WTC11 (cell line): ENCODE data around the gene AGR3.

Experiments
- ARID4B ChIP-seq: sonication (generic); formaldehyde crosslinking; IDR thresholded peaks from 2 replicates; pipeline ENCODE4 v1.8.0; 2023; ENCODE audit warnings: missing genetic modification reagents, mild to moderate bottlenecking, borderline replicate concordance
- CBFB ChIP-seq: sonication (generic); formaldehyde crosslinking; IDR thresholded peaks from 2 replicates; pipeline ENCODE4 v1.8.1; 2022; ENCODE audit warnings: mild to moderate bottlenecking, low read depth, missing genetic modification reagents
- CTCF ChIP-seq: fragments of 200-600 bp; IDR thresholded peaks from 2 replicates; pipeline ENCODE4 v1.8.0; 2022; ENCODE audit warnings: antibody characterized with exemption
- FOXK1 ChIP-seq: sonication (generic); formaldehyde crosslinking; IDR thresholded peaks from 2 replicates; pipeline ENCODE4 v1.8.0; 2022; ENCODE audit warnings: mild to moderate bottlenecking, moderate library complexity, missing genetic modification reagents
- MLX ChIP-seq: sonication (generic); formaldehyde crosslinking; IDR thresholded peaks from 2 replicates; pipeline ENCODE4 v1.8.1; 2023; ENCODE audit warnings: mild to moderate bottlenecking, missing genetic modification reagents, moderate library complexity
- NR1H2 ChIP-seq: sonication (generic); formaldehyde crosslinking; IDR thresholded peaks from 2 replicates; pipeline ENCODE4 v1.9.0; 2021; ENCODE audit warnings: mild to moderate bottlenecking, moderate library complexity, missing genetic modification reagents
- OVOL2 ChIP-seq: fragments of 250-450 bp; sonication (Bioruptor Pico); IDR thresholded peaks from 2 replicates; pipeline ENCODE4 v1.9.0; 2021; ENCODE audit warnings: mild to moderate bottlenecking, borderline replicate concordance
- PRDM15 ChIP-seq: sonication (generic); formaldehyde crosslinking; IDR thresholded peaks from 2 replicates; pipeline ENCODE4 v1.8.0; 2022; ENCODE audit warnings: missing genetic modification reagents
- RELA ChIP-seq: sonication (generic); formaldehyde crosslinking; IDR thresholded peaks from 2 replicates; pipeline ENCODE4 v1.8.1; 2022; ENCODE audit warnings: missing genetic modification reagents, mild to moderate bottlenecking, borderline replicate concordance
- TP53 ChIP-seq: sonication (generic); formaldehyde crosslinking; IDR thresholded peaks from 2 replicates; pipeline ENCODE4 v1.8.1; 2023; ENCODE audit warnings: mild to moderate bottlenecking, missing genetic modification reagents
- USF1 ChIP-seq: sonication (generic); formaldehyde crosslinking; IDR thresholded peaks from 2 replicates; pipeline ENCODE4 v1.8.0; 2022; ENCODE audit warnings: mild to moderate bottlenecking, missing genetic modification reagents
- TF ChIP-seq, protein P1 (sequence below): sonication (generic); formaldehyde crosslinking; IDR thresholded peaks from 2 replicates; pipeline ENCODE4 v1.8.0; 2022; ENCODE audit warnings: mild to moderate bottlenecking, missing genetic modification reagents

DNA sequence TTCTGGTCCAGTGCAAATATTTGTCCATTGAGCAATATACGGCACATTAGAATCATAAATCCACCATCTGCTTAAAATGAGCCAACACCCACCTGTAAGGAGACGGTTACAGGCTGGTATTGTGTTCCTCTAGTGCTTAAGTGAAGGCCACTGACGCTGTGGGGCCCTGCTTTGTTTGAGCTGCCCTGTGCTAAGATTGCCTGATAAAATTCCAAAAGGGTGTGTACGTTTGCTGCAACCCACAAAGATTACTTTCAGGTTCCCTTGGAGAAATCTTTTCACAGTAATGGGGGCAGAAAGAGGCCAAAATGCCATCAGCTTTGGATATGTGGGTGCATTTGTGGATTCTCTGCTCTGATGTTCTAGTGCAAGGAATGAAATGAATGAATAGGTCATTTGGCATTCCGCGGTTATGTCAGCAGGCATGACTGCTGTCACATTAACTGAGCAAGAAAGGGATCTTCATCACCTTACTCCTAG is 34.4 kb downstream of the AGR3 start:
- TF ChIP-seq ARID4B (CRISPR knock-in tag), result no peak
- TF ChIP-seq CBFB (CRISPR knock-in tag), result no peak
- TF ChIP-seq, protein P1, sequence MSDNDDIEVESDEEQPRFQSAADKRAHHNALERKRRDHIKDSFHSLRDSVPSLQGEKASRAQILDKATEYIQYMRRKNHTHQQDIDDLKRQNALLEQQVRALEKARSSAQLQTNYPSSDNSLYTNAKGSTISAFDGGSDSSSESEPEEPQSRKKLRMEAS (CRISPR knock-in tag), result no peak
- no peak for TF ChIP-seq NR1H2 (CRISPR knock-in tag)
- no peak for TF ChIP-seq CTCF
- no peak for TF ChIP-seq FOXK1
- no peak for TF ChIP-seq MLX (CRISPR knock-in tag)
- no peak for TF ChIP-seq PRDM15 (CRISPR knock-in tag)
- no peak for TF ChIP-seq TP53 (CRISPR knock-in tag)
- no peak for TF ChIP-seq OVOL2 (CRISPR knock-in tag)
- TF ChIP-seq RELA (CRISPR knock-in tag), result no peak
- no peak for TF ChIP-seq USF1 (CRISPR knock-in tag)
